ENCODE data around the gene GPRC5A.

GPRC5A gene

GRCh38 chr12:12900786-12901157, 9.4 kb downstream of the GPRC5A start:
- DNase-seq (ENCODE audit: low read depth in 2 of 2), result no peak
- no peak overlapping the region for H3K4me3 ChIP-seq (replicated peaks in 1 of 2; ENCODE audit: low read depth in 2 of 2, low read length in 2 of 2)
- no peak for TF ChIP-seq CTCF (IDR thresholded peaks at IDR 0.05; ENCODE audit: low read depth, low read length)

GRCh38 chr12:12901158-12901791, 9.9 kb downstream of the GPRC5A start:
- H3K4me3 ChIP-seq (replicated peaks in 1 of 2; ENCODE audit: low read depth in 2 of 2, low read length in 2 of 2), result peak overlapping the region in 1 of 2 donors; percentile 27
- DNase-seq (ENCODE audit: low read depth in 2 of 2), result peak; percentile 92 to 98
- no peak for TF ChIP-seq CTCF (IDR thresholded peaks at IDR 0.05; ENCODE audit: low read depth, low read length)

- no peak for TF ChIP-seq CTCF (IDR thresholded peaks at IDR 0.05; ENCODE audit: low read depth, low read length)
- peak overlapping the region in 1 of 2 donors; percentile 27 for H3K4me3 ChIP-seq (replicated peaks in 1 of 2; ENCODE audit: low read depth in 2 of 2, low read length in 2 of 2)
- peak; percentile 85 to 86 for DNase-seq (ENCODE audit: low read depth in 2 of 2)
Observed at GRCh38 chr12:12902036-12902435, 10.7 kb downstream of the GPRC5A start.

GRCh38 chr12:12903642-12904609, 12.6 kb downstream of the GPRC5A start:
- no peak for DNase-seq (ENCODE audit: low read depth in 2 of 2)
- no peak overlapping the region for H3K4me3 ChIP-seq (replicated peaks in 1 of 2; ENCODE audit: low read depth in 2 of 2, low read length in 2 of 2)
- TF ChIP-seq CTCF (IDR thresholded peaks at IDR 0.05; ENCODE audit: low read depth, low read length), result no peak

GRCh38 chr12:12907552-12907951, 16.2 kb downstream of the GPRC5A start:
- DNase-seq (ENCODE audit: low read depth in 2 of 2), result no peak
- TF ChIP-seq CTCF (IDR thresholded peaks at IDR 0.05; ENCODE audit: low read depth, low read length), result no peak

GRCh38 chr12:12908252-12908651, 16.9 kb downstream of the GPRC5A start:
- no peak for TF ChIP-seq CTCF (IDR thresholded peaks at IDR 0.05; ENCODE audit: low read depth, low read length)
- no peak overlapping the region for H3K4me3 ChIP-seq (replicated peaks in 1 of 2; ENCODE audit: low read depth in 2 of 2, low read length in 2 of 2)
- DNase-seq (ENCODE audit: low read depth in 2 of 2), result no peak

More at GRCh38 chr12:12907552-12907951, 16.2 kb downstream of the GPRC5A start:
- no peak overlapping the region for H3K4me3 ChIP-seq (replicated peaks in 1 of 2; ENCODE audit: low read depth in 2 of 2, low read length in 2 of 2)
